Renal pelvis (tissue), 4 donors: ENCODE results near the gene SAYSD1. TPM values are rescaled to one million over a fixed set of nuclear protein-coding genes. Genes with fewer than 3 reads are reported as not detected.

Experiments used
- DNase-seq: peaks from one replicate; pipeline ENCODE4 v3.0.0-alpha.2; 2013
- polyA plus RNA-seq, 3 donors: library from polyadenylated mRNA; unstranded; fragments of 120-200 nt; gene quantifications; one replicate each; pipeline ENCODE4 v1.2.1, GENCODE V29; 2013; ENCODE audit not compliant: insufficient read length in 3 of 3

The SAYSD1 gene
- polyA plus RNA-seq, 3 donors, result 19.5 to 22.4 (median 19.8) TPM

GRCh38 chr6:39124114-39124513 lies 9.1 kb upstream of the SAYSD1 start:
- DNase-seq, result no peak

GRCh38 chr6:39118921-39119320 lies 3.9 kb upstream of the SAYSD1 start:
- DNase-seq, result no peak

- no peak for DNase-seq
Measured at GRCh38 chr6:39114388-39114703, 640 bp downstream of the SAYSD1 start.

- no peak for DNase-seq
Measured at GRCh38 chr6:39113788-39114187, 1.2 kb downstream of the SAYSD1 start.

- no peak for DNase-seq
Measured at GRCh38 chr6:39111280-39111679, 3.7 kb downstream of the SAYSD1 start.

- DNase-seq, result no peak
Measured at GRCh38 chr6:39108041-39108839, 6.7 kb downstream of the SAYSD1 start.

GRCh38 chr6:39107641-39108040 lies 7.3 kb downstream of the SAYSD1 start:
- no peak for DNase-seq

GRCh38 chr6:39107034-39107433 lies 8.0 kb downstream of the SAYSD1 start:
- DNase-seq, result no peak

GRCh38 chr6:39104528-39104927 lies 10.5 kb downstream of the SAYSD1 start:
- no peak for DNase-seq

GRCh38 chr6:39102821-39103136 lies 12.2 kb downstream of the SAYSD1 start:
- no peak for DNase-seq

GRCh38 chr6:39102071-39102820 lies 12.7 kb downstream of the SAYSD1 start:
- peak; percentile 67 for DNase-seq

GRCh38 chr6:39100358-39100757 lies 14.6 kb downstream of the SAYSD1 start:
- DNase-seq, result no peak

- DNase-seq, result no peak
Measured at GRCh38 chr6:39095578-39095977, 19.4 kb downstream of the SAYSD1 start.

- no peak for DNase-seq
Measured at GRCh38 chr6:39093149-39093708, 21.8 kb downstream of the SAYSD1 start.

GRCh38 chr6:39092124-39092523 lies 22.9 kb downstream of the SAYSD1 start:
- DNase-seq, result no peak

GRCh38 chr6:39091220-39091619 lies 23.8 kb downstream of the SAYSD1 start:
- no peak for DNase-seq

GRCh38 chr6:39090036-39090435 lies 24.9 kb downstream of the SAYSD1 start:
- no peak for DNase-seq

- DNase-seq, result peak; percentile 77
Measured at GRCh38 chr6:39088331-39088730, 26.7 kb downstream of the SAYSD1 start.

GRCh38 chr6:39087197-39087596 lies 27.8 kb downstream of the SAYSD1 start:
- no peak for DNase-seq

GRCh38 chr6:39086711-39087110 lies 28.3 kb downstream of the SAYSD1 start:
- DNase-seq, result no peak

- no peak for DNase-seq
Measured at GRCh38 chr6:39086294-39086693, 28.7 kb downstream of the SAYSD1 start.

GRCh38 chr6:39085129-39085797 lies 29.7 kb downstream of the SAYSD1 start:
- no peak for DNase-seq

GRCh38 chr6:39084506-39084905 lies 30.5 kb downstream of the SAYSD1 start:
- no peak for DNase-seq
